Body of pancreas (tissue), 4 donors: Measurements from ENCODE around the gene OLIG2.

Source experiments
- POLR2A ChIP-seq, 3 donors: fragments of 450-650 bp; IDR thresholded peaks; one replicate each; pipeline ENCODE4 v1.6.1; 2016; ENCODE audit warnings: antibody characterized with exemption in 3 of 3, mild to moderate bottlenecking in 2 of 3
- TF ChIP-seq, protein P1 (sequence below), 7 experiments: fragments of 450-650 bp in 4 of 7; fragments of 200-600 bp in 3 of 7; sonication (generic) in 3 of 7; IDR thresholded peaks; one replicate each; pipeline ENCODE4 v1.5.1; 2016 to 2019; ENCODE audit warnings: antibody characterized with exemption in 7 of 7

DNA sequence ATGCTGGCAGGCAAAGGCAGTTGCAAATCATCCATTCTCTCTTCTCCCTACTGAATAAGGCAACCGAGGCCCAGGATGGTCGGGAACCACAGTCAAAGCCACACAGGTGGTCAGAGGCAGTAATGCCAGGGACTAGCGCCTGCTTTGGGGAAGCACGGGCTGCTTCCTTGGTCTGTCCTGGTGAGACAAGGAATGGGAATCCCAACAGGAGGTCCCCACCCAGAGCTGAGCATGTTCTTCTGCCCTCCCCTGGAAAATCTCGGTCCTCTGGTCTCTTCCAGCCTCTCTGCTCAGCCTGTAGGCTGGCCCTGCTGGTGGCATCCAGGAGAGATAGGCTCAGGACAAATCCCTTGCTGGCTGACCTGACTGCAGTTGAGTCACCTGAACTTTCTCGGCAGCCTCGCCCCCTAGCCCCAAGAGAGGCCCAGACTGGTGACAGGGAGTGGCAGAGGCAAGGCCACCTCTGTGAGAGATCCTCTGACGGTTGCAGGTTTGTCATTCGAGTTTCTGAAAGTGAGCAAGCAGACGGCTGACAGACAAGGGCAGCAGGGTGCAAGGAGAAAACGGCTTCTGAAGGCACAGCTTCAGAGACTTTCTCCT is 50.0 kb downstream of the OLIG2 start:
- TF ChIP-seq, protein P1, sequence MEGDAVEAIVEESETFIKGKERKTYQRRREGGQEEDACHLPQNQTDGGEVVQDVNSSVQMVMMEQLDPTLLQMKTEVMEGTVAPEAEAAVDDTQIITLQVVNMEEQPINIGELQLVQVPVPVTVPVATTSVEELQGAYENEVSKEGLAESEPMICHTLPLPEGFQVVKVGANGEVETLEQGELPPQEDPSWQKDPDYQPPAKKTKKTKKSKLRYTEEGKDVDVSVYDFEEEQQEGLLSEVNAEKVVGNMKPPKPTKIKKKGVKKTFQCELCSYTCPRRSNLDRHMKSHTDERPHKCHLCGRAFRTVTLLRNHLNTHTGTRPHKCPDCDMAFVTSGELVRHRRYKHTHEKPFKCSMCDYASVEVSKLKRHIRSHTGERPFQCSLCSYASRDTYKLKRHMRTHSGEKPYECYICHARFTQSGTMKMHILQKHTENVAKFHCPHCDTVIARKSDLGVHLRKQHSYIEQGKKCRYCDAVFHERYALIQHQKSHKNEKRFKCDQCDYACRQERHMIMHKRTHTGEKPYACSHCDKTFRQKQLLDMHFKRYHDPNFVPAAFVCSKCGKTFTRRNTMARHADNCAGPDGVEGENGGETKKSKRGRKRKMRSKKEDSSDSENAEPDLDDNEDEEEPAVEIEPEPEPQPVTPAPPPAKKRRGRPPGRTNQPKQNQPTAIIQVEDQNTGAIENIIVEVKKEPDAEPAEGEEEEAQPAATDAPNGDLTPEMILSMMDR (IDR thresholded peaks at IDR 0.05) = no peak
- TF ChIP-seq POLR2A (IDR thresholded peaks at IDR 0.05) = no peak
